ENCODE data around the gene RNU1-2.
"Not testable (repeated sequence)": the region's sequence is repeated elsewhere in the genome, so short reads cannot be mapped to it uniquely, and the experiment has no call there.

RNU1-2 gene

GRCh38 chr1:16944038-16944437 lies 48.3 kb downstream of the RNU1-2 start:
- Histone ChIP-seq H3K4me3 (ENCODE audit: insufficient read length, low read depth) (no peak overlapping the region), H3K9me3 (ENCODE audit: insufficient read depth, low read length) (no peaks in the 10 kb centered on the region), H3K9ac (ENCODE audit: insufficient read length, low read depth) (no peak overlapping the region), H3K4me1 (ENCODE audit: insufficient read depth, insufficient read length) (peaks cover 9% of the 10 kb centered on the region), H3K27me3 (ENCODE audit: insufficient read depth, insufficient read length) (no peaks in the 10 kb centered on the region), H3K36me3 (ENCODE audit: insufficient read depth, insufficient read length, low read length) (peaks cover 35% of the 10 kb centered on the region)
- no peak for TF ChIP-seq SUZ12 (IDR thresholded peaks at IDR 0.05; ENCODE audit: extremely low read depth, insufficient read depth, insufficient read length)
- TF ChIP-seq ZNF274 (IDR thresholded peaks at IDR 0.05; ENCODE audit: low read depth, low read length): no peak
- TF ChIP-seq YY1 (IDR thresholded peaks at IDR 0.05; ENCODE audit: insufficient read depth, insufficient read length): no peak
- no peak for DNase-seq (ENCODE audit: low read depth, low spot score)

- H3K36me3 ChIP-seq (ENCODE audit: insufficient read depth, insufficient read length, low read length): peaks cover 35% of the 10 kb centered on the region
- H3K27me3 ChIP-seq (ENCODE audit: insufficient read depth, insufficient read length); DNase-seq (ENCODE audit: low read depth, low spot score); H3K4me3 ChIP-seq (ENCODE audit: insufficient read length, low read depth); H3K4me1 ChIP-seq (ENCODE audit: insufficient read depth, insufficient read length); H3K9ac ChIP-seq (ENCODE audit: insufficient read length, low read depth); H3K9me3 ChIP-seq (ENCODE audit: insufficient read depth, low read length): not testable (repeated sequence)
Observed at GRCh38 chr1:16945512-16945911, 49.7 kb downstream of the RNU1-2 start.

All from NT2/D1 (cell line).